Ishikawa (cell line): ENCODE data around the gene RAD51C.

Experiments
- CEBPB ChIP-seq: IDR thresholded peaks from 2 replicates; pipeline ENCODE4 v1.6.1; 2012
- CREB1 ChIP-seq: IDR thresholded peaks from 2 replicates; pipeline ENCODE4 v1.6.1; 2012; ENCODE audit warnings: low read depth
- EGR1 ChIP-seq: IDR thresholded peaks from 2 replicates; pipeline ENCODE4 v1.6.1; 2012
- EP300 ChIP-seq: IDR thresholded peaks from 2 replicates; pipeline ENCODE4 v1.6.1; 2012; ENCODE audit warnings: borderline replicate concordance
- FOXM1 ChIP-seq: IDR thresholded peaks from 2 replicates; pipeline ENCODE4 v1.6.1; 2012; ENCODE audit warnings: low read depth, borderline replicate concordance
- NFIC ChIP-seq: IDR thresholded peaks from 2 replicates; pipeline ENCODE4 v1.6.1; 2012
- RAD21 ChIP-seq: IDR thresholded peaks from 2 replicates; pipeline ENCODE4 v1.6.1; 2012; ENCODE audit warnings: low read depth
- TAF1 ChIP-seq: IDR thresholded peaks from 2 replicates; pipeline ENCODE4 v1.6.1; 2012; ENCODE audit warnings: low read depth, mild to moderate bottlenecking
- TCF12 ChIP-seq: IDR thresholded peaks from 2 replicates; pipeline ENCODE4 v1.6.1; 2012; ENCODE audit warnings: low read depth
- TEAD4 ChIP-seq: IDR thresholded peaks from 2 replicates; pipeline ENCODE4 v1.6.1; 2012
- YY1 ChIP-seq: IDR thresholded peaks from 2 replicates; pipeline ENCODE4 v1.6.1; 2012; ENCODE audit warnings: low read depth
- ZBTB7A ChIP-seq: IDR thresholded peaks from 2 replicates; pipeline ENCODE4 v1.6.1; 2012; ENCODE audit warnings: low read depth
- TF ChIP-seq, protein P1 (sequence below): IDR thresholded peaks from 2 replicates; pipeline ENCODE4 v1.6.1; 2012
- TF ChIP-seq, protein P2 (sequence below): IDR thresholded peaks from 2 replicates; pipeline ENCODE4 v1.6.1; 2012
- TF ChIP-seq, protein P3 (sequence below): IDR thresholded peaks from 2 replicates; pipeline ENCODE4 v1.6.1; 2012; ENCODE audit warnings: low read depth, mild to moderate bottlenecking

The RAD51C gene

DNA sequence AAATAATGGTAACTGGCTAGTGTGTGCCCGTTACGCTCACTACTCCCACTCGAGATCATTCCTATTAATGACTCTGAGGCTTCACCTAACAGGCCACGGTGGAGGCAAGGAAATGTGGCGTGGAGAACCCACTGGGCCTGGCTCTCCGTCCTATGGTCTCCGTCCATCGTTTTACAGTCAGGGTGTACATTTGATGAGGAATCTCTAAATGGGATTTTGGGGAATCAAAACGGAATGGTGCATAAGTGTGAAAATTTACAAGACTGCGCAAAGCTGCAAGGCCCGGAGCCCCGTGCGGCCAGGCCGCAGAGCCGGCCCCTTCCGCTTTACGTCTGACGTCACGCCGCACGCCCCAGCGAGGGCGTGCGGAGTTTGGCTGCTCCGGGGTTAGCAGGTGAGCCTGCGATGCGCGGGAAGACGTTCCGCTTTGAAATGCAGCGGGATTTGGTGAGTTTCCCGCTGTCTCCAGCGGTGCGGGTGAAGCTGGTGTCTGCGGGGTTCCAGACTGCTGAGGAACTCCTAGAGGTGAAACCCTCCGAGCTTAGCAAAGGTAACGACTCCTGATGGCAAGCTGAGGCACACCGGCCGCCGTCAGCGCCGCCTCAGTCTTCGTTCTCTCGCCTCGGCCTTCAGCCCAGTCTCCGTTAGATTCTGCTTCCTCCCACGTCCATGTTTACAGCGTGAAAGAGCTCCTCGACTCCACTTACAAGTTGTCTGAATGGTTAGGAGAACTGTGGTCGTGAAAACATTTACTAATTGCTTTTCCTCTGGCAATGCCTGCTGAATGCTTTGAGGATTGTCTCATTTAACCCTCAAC is at the start of gene RAD51C:
Gene RAD51C, plus strand, starts transcription at position 364 of the 817 bp plus-strand sequence. Its CDS starts 42 bp downstream, at position 406.
- TF ChIP-seq TEAD4 (peak; percentile 25; the same call in 1 of the 2 replicates), TAF1 (peak; percentile 87), EGR1 (no peak), YY1 (peak; percentile 56; the same call in 1 of the 2 replicates), RAD21 (no peak), EP300 (peak; percentile 30; the same call in 1 of the 2 replicates), ZBTB7A (no peak), CEBPB (no peak), FOXM1 (peak; percentile 45; the same call in 1 of the 2 replicates), CREB1 (peak; percentile 76), NFIC (no peak), TCF12 (no peak)
- TF ChIP-seq, protein P1, sequence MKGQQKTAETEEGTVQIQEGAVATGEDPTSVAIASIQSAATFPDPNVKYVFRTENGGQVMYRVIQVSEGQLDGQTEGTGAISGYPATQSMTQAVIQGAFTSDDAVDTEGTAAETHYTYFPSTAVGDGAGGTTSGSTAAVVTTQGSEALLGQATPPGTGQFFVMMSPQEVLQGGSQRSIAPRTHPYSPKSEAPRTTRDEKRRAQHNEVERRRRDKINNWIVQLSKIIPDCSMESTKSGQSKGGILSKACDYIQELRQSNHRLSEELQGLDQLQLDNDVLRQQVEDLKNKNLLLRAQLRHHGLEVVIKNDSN, result no peak
- TF ChIP-seq, protein P2, sequence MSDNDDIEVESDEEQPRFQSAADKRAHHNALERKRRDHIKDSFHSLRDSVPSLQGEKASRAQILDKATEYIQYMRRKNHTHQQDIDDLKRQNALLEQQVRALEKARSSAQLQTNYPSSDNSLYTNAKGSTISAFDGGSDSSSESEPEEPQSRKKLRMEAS, result peak; percentile 90
- TF ChIP-seq, protein P3, sequence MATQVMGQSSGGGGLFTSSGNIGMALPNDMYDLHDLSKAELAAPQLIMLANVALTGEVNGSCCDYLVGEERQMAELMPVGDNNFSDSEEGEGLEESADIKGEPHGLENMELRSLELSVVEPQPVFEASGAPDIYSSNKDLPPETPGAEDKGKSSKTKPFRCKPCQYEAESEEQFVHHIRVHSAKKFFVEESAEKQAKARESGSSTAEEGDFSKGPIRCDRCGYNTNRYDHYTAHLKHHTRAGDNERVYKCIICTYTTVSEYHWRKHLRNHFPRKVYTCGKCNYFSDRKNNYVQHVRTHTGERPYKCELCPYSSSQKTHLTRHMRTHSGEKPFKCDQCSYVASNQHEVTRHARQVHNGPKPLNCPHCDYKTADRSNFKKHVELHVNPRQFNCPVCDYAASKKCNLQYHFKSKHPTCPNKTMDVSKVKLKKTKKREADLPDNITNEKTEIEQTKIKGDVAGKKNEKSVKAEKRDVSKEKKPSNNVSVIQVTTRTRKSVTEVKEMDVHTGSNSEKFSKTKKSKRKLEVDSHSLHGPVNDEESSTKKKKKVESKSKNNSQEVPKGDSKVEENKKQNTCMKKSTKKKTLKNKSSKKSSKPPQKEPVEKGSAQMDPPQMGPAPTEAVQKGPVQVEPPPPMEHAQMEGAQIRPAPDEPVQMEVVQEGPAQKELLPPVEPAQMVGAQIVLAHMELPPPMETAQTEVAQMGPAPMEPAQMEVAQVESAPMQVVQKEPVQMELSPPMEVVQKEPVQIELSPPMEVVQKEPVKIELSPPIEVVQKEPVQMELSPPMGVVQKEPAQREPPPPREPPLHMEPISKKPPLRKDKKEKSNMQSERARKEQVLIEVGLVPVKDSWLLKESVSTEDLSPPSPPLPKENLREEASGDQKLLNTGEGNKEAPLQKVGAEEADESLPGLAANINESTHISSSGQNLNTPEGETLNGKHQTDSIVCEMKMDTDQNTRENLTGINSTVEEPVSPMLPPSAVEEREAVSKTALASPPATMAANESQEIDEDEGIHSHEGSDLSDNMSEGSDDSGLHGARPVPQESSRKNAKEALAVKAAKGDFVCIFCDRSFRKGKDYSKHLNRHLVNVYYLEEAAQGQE, result no peak

DNA sequence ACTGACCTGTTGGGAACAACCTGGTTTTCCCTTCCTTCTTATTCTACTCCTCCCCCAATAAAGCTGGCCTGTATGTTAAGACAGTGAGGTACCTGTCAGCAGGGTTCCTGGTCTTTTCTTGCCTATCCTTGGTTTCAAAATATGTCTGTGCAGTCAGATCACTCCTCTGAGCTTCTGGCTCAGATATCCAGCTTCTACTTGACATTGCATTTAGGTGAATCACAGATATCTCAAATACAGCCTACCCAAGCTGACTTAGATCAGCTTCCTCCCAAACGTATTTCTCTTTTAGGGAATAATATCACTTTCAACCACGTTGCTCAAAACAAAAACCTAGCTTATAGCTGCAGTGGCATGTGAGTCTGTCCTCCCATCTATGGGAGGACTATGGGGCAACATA is 49.3 kb upstream of the RAD51C start:
- no peak for TF ChIP-seq TAF1
- no peak for TF ChIP-seq YY1
- no peak for TF ChIP-seq CEBPB
- TF ChIP-seq EP300, result no peak
- no peak for TF ChIP-seq TCF12
- no peak for TF ChIP-seq NFIC
- TF ChIP-seq ZBTB7A, result no peak
- no peak for TF ChIP-seq EGR1

DNA sequence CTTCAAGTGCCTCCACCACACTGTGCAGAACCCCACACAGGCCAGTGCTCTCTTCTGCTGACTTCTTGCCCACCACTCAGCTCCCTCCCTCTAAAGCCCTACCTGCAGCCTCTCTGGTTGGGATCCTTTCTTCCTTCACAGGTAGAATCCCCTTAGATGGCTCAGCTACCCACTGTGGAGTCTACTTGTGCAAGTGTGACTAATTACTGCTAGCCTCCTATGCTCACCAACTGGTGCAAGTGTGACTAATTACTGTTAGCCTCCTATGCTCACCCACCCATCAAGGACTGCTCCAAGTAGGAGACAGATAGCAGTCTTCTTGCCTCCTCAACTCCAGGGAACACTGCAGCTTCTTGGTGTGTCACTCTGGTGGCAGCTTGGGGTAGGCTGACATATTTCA is 44.2 kb upstream of the RAD51C start:
- no peak for TF ChIP-seq TAF1
- no peak for TF ChIP-seq NFIC
- TF ChIP-seq CEBPB, result no peak
- TF ChIP-seq, protein P2, result no peak
- TF ChIP-seq, protein P3, result no peak
- TF ChIP-seq, protein P1, result no peak
- no peak for TF ChIP-seq RAD21
- TF ChIP-seq EP300, result no peak
- TF ChIP-seq ZBTB7A, result no peak
- TF ChIP-seq CREB1, result no peak
- TF ChIP-seq TEAD4, result no peak
- no peak for TF ChIP-seq TCF12
- TF ChIP-seq EGR1, result no peak
- TF ChIP-seq YY1, result no peak
- no peak for TF ChIP-seq FOXM1

DNA sequence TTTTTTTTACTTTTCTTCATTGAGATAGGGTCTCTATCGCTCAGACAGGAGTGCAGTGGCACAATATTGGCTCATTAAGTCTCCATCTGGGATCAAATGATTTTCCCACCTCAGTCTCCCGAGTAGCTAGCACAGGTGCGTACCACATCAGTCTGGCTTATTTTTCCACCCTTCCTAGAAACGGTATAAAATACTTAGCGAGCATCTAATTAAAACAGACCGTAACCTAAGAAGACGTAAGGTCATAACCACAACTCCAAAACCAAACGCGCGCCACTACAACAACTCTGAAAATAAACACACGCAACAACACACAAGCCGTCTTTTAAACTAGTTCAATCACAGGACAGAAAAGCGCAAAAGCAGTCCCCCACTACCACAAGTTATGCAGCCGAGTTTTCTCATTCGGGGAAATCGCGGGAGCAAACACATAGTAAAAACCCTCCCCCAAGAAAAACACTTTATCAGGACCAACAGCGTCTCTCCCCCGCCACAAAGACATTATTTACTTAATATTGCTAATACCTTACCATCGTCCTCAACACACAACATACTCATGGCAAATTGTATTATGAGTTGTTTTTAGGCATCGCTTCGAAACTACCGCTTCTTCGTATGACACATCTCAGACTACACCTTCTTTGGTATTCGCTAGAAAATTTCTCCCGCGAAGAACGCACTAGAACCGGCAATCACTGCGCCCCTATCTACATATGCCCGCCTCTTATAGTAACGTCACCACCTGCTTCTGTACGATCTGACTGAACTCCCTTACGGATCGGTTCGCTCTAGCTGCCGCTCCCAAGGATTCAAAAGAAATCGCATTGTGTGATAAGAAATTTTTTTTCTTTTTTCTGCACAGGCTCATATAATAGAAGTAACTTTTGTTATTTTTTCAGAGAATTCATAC is 33.3 kb upstream of the RAD51C start:
- TF ChIP-seq, protein P1, result 0 out of 2 replicates have a peak, but pooled peaks have one; percentile 9
- peak; percentile 76 for TF ChIP-seq TCF12
- TF ChIP-seq EGR1, result no peak
- TF ChIP-seq TEAD4, result peak; percentile 51
- peak; percentile 34; the same call in 1 of the 2 replicates for TF ChIP-seq TAF1
- TF ChIP-seq CREB1, result peak; percentile 65
- peak; percentile 38; the same call in 1 of the 2 replicates for TF ChIP-seq EP300
- TF ChIP-seq ZBTB7A, result no peak
- TF ChIP-seq, protein P3, result no peak
- TF ChIP-seq YY1, result 0 out of 2 replicates have a peak, but pooled peaks have one; percentile 23
- TF ChIP-seq FOXM1, result no peak
- TF ChIP-seq NFIC, result no peak; the same call in 1 of the 2 replicates
- TF ChIP-seq, protein P2, result peak; percentile 34; the same call in 1 of the 2 replicates
- TF ChIP-seq RAD21, result no peak
- TF ChIP-seq CEBPB, result peak; percentile 3; the same call in 1 of the 2 replicates
